Prostate gland (tissue), 2 donors: Measurements from ENCODE around the gene SCCPDH.

Source experiments
- CTCF ChIP-seq, 4 experiments: fragments of 200-600 bp in 2 of 4; fragments of 450-650 bp in 2 of 4; sonication (generic) in 2 of 4; IDR thresholded peaks; 1 replicate in 3 of 4; 2 replicates in 1 of 4; pipeline ENCODE4 v1.5.1; 2016 to 2019; ENCODE audit warnings: antibody characterized with exemption in 4 of 4, mild to moderate bottlenecking in 2 of 4, moderate library complexity in 2 of 4
- POLR2AphosphoS5 ChIP-seq: sonication (generic); formaldehyde crosslinking; IDR thresholded peaks from one replicate; pipeline ENCODE4 v1.6.1; 2017; ENCODE audit warnings: antibody characterized with exemption

GRCh38 chr1:246678816-246679793, 45.1 kb upstream of the SCCPDH start:
- TF ChIP-seq CTCF (IDR thresholded peaks at IDR 0.05) (no peak), POLR2AphosphoS5 (no peak)
